HCT116 (cell line): ENCODE measurements around the gene PYGO2. TPM values are rescaled to one million over a fixed set of nuclear protein-coding genes. Genes with fewer than 3 reads are reported as not detected.
A peak's percentile ranks its signal among the peaks of the same experiment; 100 is the strongest.

Experiments used
- ATAC-seq: fragments of 200-7000 bp; cut with Tn5 transposase; 2 replicates; pipeline ENCODE4 v1.9.1; 2020; ENCODE audit warnings: mild to moderate bottlenecking, moderate library complexity
- BruUV-seq: library from RNA; stranded (reverse); fragments of 400-500 nt; replicated peaks from 2 replicates; lab custom pipeline; 2021; lab: Mats Ljungman, UMichigan
- CTCF ChIA-PET: fragments of 300-600 bp; sonication (Branson Sonifier 250); formaldehyde crosslinking; loops from one replicate; lab custom pipeline; 2021; ENCODE audit warnings: antibody characterized with exemption; lab: Charles Lee
- POLR2A ChIA-PET: fragments of 300-600, 350-600 bp; sonication (Branson Sonifier 250); formaldehyde crosslinking; loops from one replicate; lab custom pipeline; 2021; ENCODE audit warnings: antibody characterized with exemption; lab: Charles Lee
- RAD21 ChIA-PET, 2 experiments: fragments of 300-600 bp; sonication (Branson Sonifier 250); formaldehyde crosslinking; loops; one replicate each; lab custom pipeline; 2023; ENCODE audit warnings: low total read pairs in 2 of 2; ENCODE audit not compliant: uncharacterized antibody in 2 of 2, unreplicated experiment in 2 of 2, low non-redundant PET in 1 of 2; lab: Charles Lee
- DNase-seq: peaks from one replicate; pipeline ENCODE4 v3.0.0-alpha.2; 2010; ENCODE audit warnings: low read depth, low spot score
- H2AFZ ChIP-seq: fragments of 200-600 bp; shearing (Covaris generic), sonication (generic); 2 replicates; pipeline ENCODE4 v1.6.1; 2017; ENCODE audit warnings: low read depth, mixed run types, mixed read lengths, antibody characterized with exemption, low read length; ENCODE audit not compliant: poor library complexity, severe bottlenecking
- H3K27ac ChIP-seq: 2 replicates; pipeline ENCODE4 v1.5.1; 2012; ENCODE audit warnings: low read depth, low read length
- H3K27me3 ChIP-seq: fragments of 200-600 bp; sonication (generic); 2 replicates; pipeline ENCODE4 v1.6.1; 2016; ENCODE audit warnings: mixed run types, low read length, mixed read lengths; ENCODE audit not compliant: insufficient read depth
- H3K36me3 ChIP-seq, 2 experiments: fragments of 200-500 bp in 1 of 2; fragments of 200-600 bp in 1 of 2; sonication (Bioruptor generic) in 1 of 2; sonication (generic) in 1 of 2; 2 replicates each; pipeline versions ENCODE4 v1.5.1 to v1.6.1; 2014 to 2016; ENCODE audit warnings: low read length in 2 of 2, inconsistent platforms in 1 of 2, mixed read lengths in 1 of 2, mixed run types in 1 of 2; ENCODE audit not compliant: insufficient read depth in 2 of 2, control insufficient read depth in 1 of 2
- H3K4me1 ChIP-seq, 2 experiments: fragments of 200-600 bp in 1 of 2; sonication (generic) in 1 of 2; 2 replicates each; pipeline versions ENCODE4 v1.5.1 to v1.6.1; 2012 to 2017; ENCODE audit warnings: low read length in 2 of 2, inconsistent platforms in 1 of 2, mild to moderate bottlenecking in 1 of 2, mixed read lengths in 1 of 2, mixed run types in 1 of 2, moderate library complexity in 1 of 2; ENCODE audit not compliant: insufficient read depth in 2 of 2, control insufficient read depth in 1 of 2
- H3K4me2 ChIP-seq: fragments of 200-600 bp; sonication (generic); 2 replicates; pipeline ENCODE4 v1.6.1; 2017; ENCODE audit warnings: mixed run types, low read length, mixed read lengths
- H3K4me3 ChIP-seq, 2 experiments: fragments of 200-600 bp in 1 of 2; sonication (generic) in 1 of 2; replicated peaks in 1 of 2; 2 replicates each; pipeline ENCODE4 v1.5.1; 2011 to 2016; ENCODE audit warnings: low read length in 2 of 2, control low read depth in 1 of 2, low read depth in 1 of 2, mild to moderate bottlenecking in 1 of 2, mixed read lengths in 1 of 2, mixed run types in 1 of 2
- H3K79me2 ChIP-seq: fragments of 200-600 bp; sonication (generic); 2 replicates; pipeline ENCODE4 v1.6.1; 2017; ENCODE audit warnings: mild to moderate bottlenecking, mixed run types, low read length, moderate library complexity, mixed read lengths; ENCODE audit not compliant: insufficient read depth
- H3K9ac ChIP-seq: fragments of 200-600 bp; sonication (generic); 2 replicates; pipeline ENCODE4 v1.6.1; 2016; ENCODE audit warnings: low read length, mixed read lengths
- H3K9me2 ChIP-seq: fragments of 200-600 bp; sonication (generic), shearing (Covaris generic); 2 replicates; pipeline ENCODE4 v1.6.1; 2017; ENCODE audit warnings: mixed run types, mild to moderate bottlenecking, moderate library complexity; ENCODE audit not compliant: insufficient read depth
- H3K9me3 ChIP-seq, 2 experiments: fragments of 200-500 bp in 1 of 2; fragments of 200-600 bp in 1 of 2; sonication (Bioruptor generic) in 1 of 2; sonication (generic) in 1 of 2; 2 replicates each; pipeline ENCODE4 v1.6.1; 2014 to 2017; ENCODE audit warnings: low read length in 2 of 2, mixed read lengths in 2 of 2, inconsistent platforms in 1 of 2, low read depth in 1 of 2, mild to moderate bottlenecking in 1 of 2, mixed run types in 1 of 2, moderate library complexity in 1 of 2; ENCODE audit not compliant: control insufficient read depth in 1 of 2, insufficient read depth in 1 of 2
- H4K20me1 ChIP-seq: fragments of 200-600 bp; sonication (generic), shearing (Covaris generic); 2 replicates; pipeline ENCODE4 v1.6.1; 2017; ENCODE audit warnings: mixed run types, mild to moderate bottlenecking, moderate library complexity; ENCODE audit not compliant: insufficient read depth
- EZH2 ChIP-seq: fragments of 200-600 bp; sonication (generic); IDR thresholded peaks from 2 replicates; pipeline ENCODE4 v1.6.1; 2017; ENCODE audit warnings: antibody characterized with exemption, mixed run types
- EZH2phosphoT487 ChIP-seq: fragments of 200-600 bp; IDR thresholded peaks from 2 replicates; pipeline ENCODE4 v1.6.1; 2018; ENCODE audit warnings: antibody characterized with exemption, borderline replicate concordance
- POLR2A ChIP-seq: IDR thresholded peaks from 2 replicates; pipeline ENCODE4 v1.7.0; 2011; ENCODE audit warnings: borderline replicate concordance; ENCODE audit not compliant: insufficient read depth, insufficient read length; ENCODE audit errors: extremely low read depth
- POLR2AphosphoS5 ChIP-seq: IDR thresholded peaks from 2 replicates; pipeline ENCODE4 v1.6.1; 2011; ENCODE audit warnings: mild to moderate bottlenecking, low read depth, low read length, moderate library complexity
- intact Hi-C: fragments of 100-400 bp; cut with micrococcal nuclease; formaldehyde crosslinking; loops from 2 replicates; pipeline ENCODE4 v1.10.0; 2022
- total RNA-seq: library from RNA; stranded (reverse); gene quantifications from one replicate; pipeline ENCODE4 v1.2.1, GENCODE V29; 2021; ENCODE audit not compliant: unreplicated experiment

Gene PYGO2
- total RNA-seq, 1 experiment from 2014 or later = 37.2 TPM

DNA sequence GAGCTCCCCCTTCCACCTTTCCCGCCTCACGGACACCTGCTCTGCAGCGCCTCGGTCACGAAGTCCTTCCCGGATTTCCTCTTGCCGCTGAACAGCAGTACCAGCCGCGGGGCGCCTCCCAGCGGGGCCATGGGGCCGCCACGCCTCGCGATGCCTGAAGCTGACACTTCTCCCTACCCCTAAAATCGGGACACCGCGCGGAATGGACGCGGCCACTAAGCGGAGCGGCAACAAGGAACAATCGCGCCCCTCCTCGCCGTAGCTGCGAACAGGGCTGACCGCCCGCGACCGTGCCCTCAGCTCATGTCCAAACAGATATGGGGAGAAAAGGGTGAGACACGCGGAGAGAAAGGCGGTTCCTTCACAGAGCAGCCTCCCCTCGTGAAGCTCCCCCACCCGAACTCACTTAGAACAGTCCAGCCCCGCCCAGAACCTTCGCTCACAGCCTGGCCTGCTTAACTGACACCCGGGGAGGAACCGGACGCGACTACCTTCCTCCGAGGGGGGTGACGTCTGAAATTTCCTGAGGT lies 25.0 kb downstream of the PYGO2 start, which contains the start of gene PMVK (continued):
- TF ChIP-seq POLR2A = peak; percentile 76
- peak; percentile 66 for TF ChIP-seq POLR2AphosphoS5
- no peak for TF ChIP-seq EZH2
- TF ChIP-seq, all 23 proteins: peak for 6

GRCh38 chr1:154935749-154936554 lies 25.6 kb downstream of the PYGO2 start:
- H3K79me2 ChIP-seq = no peaks in the 10 kb centered on the region
- ATAC-seq (no peak), DNase-seq (no peak)
- no peaks in the 10 kb centered on the region for H3K27me3 ChIP-seq
- H3K4me3 ChIP-seq = peak overlapping the region; percentile 58 to 62
- peak overlapping the region; percentile 67 for H3K27ac ChIP-seq
- TF ChIP-seq POLR2A (no peak), EZH2phosphoT487 (no peak)
- RAD21 ChIA-PET = no interaction called here
- H4K20me1 ChIP-seq = no peaks in the 10 kb centered on the region
- intact Hi-C loops = no loop called here
- peak overlapping the region; percentile 92 for H2AFZ ChIP-seq
- H3K9me3 ChIP-seq = no peaks in the 10 kb centered on the region
- H3K4me1 ChIP-seq = peaks cover 30 to 64% of the 10 kb centered on the region in 2 experiments
- POLR2A ChIA-PET = interaction anchor here (0.8 to 1.2 kb wide), 5 partner anchors 16 to 82 kb away, joined by 3 to 6 read pairs (median 3); partner anchors contain the start of genes FLAD1 and SHC1
- TSS peak; percentile 72 for BruUV-seq
- peak overlapping the region; percentile 76 for H3K9ac ChIP-seq
- CTCF ChIA-PET = interaction anchor here (0.8 to 1.7 kb wide), 8 partner anchors 24 to 376 kb away, joined by 3 to 10 read pairs (median 3); partner anchors contain the start of genes KCNN3 and KRTCAP2
- no peaks in the 10 kb centered on the region for H3K9me2 ChIP-seq
- peak overlapping the region; percentile 83 for H3K4me2 ChIP-seq
- H3K36me3 ChIP-seq = no peaks in the 10 kb centered on the region
